NCI-H774 (cell line): ENCODE results near the gene HOXC10.

Experiments used
- DNase-seq: peaks from one replicate; lab custom pipeline; 2025; lab: John Stamatoyannopoulos, UW

HOXC10 gene

DNA sequence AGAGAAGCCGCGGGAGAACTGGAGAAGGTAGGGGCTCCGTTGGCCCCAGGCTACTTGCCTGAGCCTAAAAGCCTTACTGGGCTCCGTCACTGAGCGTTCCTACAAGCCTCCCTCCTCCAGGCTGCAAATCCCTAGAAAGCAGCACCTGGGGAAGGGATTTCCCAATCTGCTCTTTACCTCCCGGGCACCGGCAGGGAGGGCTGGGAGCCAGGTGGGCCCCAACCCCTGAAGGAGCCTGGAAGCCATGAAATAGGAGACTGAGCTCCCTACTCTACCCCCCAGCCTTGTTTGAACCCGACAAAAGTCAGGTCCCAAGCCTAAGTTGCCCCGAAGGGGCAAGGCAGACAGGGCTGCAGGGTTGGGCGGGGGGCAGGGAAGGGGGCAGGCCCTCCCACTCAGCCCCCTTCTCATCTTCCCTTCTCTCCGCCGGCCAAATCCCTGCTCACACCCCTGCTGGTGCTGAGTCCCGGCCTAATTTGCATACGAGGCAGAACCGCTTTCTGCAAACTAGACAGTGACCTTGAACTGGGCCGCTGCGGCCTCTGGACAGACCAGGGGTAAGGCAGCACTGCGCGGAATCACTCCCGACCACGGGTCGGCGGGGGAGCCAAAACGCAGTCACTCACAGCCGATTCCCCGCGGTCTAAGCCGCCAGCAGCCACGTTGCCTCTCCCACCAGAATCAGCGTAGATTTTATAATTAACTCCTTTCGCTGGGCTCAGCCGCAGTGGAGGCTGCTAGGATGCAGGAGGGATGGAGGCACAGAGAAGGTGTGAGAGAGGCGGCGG, 34.0 kb upstream of the HOXC10 start:
- DNase-seq, result no peak

GRCh38 chr12:53951577-53952334, 33.2 kb upstream of the HOXC10 start:
- DNase-seq, result no peak

DNA sequence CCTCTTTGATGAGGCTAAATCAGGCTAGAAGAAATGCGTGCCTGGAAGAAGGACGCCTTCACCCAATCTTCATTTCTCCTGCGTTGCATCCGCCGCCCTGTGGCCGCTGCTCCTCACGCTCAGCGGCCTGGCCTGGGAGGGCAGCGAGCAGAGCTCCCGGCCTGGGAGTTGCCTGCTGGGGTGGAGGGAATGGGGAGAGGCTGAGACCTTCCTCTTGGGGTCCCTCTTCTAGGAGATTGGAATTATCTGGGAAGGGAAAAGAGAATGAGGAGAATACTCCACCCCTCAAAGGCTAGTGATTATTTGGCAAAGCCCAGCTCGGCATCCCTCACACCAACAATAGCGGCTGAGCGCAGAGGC, 32.6 kb upstream of the HOXC10 start:
- no peak for DNase-seq

GRCh38 chr12:53952871-53953734, 31.8 kb upstream of the HOXC10 start:
- DNase-seq, result no peak

DNA sequence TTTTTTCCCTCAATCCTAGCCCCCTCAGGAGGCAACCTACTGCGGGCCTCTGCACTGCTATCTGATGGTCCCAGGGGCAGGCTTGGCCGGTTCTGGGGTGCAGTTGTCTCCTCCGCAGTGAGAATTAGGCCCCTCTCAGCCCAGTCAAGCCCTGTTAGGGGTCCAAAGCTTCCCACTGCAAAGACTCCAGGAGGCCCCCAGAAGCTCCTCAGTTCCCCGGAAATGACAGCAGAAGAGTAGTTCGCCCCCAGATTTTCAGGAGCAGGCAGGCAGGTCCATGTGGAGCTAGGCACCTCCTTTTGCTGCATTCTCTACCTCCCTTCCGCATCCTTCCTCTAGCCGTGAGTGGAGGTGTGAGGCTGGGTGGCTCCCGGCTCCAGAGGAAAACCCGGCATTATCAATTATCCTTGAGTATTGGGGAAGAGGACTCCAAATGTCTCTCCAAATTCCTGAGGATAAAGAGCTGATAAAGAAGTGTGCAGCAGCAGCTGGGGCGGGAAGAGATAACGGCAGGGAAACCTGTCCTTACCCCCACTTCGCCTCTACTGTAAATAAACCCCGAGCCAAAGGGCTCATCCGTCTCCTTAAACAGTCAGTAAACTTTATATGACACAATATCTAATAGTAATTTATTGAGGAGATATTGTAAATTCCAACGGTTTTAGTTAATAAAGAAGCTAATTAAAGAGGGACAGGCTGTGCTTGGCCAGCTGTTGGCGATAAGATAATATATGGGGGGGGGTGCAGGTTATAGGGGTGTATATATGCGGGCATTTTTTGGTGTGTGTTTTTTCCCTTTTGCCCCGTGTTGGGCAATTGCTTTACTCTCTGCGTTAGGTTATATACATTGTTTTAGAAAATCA, 30.9 kb upstream of the HOXC10 start:
- DNase-seq, result no peak

GRCh38 chr12:53954694-53955035, 30.3 kb upstream of the HOXC10 start, which contains the start of gene HOXC12:
Gene HOXC12, plus strand, starts transcription at chr12:53954903. Its CDS starts 27 bp downstream, at chr12:53954930.
- no peak for DNase-seq

GRCh38 chr12:53955036-53955775, 29.7 kb upstream of the HOXC10 start:
- no peak for DNase-seq

DNA sequence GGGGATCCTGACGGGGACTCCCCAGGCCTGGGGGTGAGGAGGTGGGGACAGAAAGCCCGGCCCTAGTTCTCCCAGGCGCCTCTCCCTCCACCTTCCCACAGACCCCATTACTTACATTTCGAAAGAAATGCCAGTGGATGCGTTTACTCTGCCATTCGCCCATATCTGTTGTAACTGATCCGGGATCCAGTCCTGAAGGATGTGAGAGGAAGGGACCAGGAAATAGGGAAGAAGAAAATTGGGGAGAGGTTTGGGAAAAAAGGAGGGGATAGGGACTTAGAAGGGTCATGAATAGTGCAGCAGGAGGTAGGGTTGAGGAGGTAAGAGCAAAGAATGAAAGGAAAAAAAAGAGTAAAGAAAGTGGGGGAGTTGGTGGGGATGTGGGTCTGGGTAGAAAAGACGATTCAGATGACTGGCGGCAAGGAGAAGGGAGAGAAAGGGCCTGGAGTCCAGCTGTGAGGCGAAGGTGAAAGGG, 29.1 kb upstream of the HOXC10 start:
- DNase-seq, result no peak

- no peak for DNase-seq
Measured at GRCh38 chr12:53956251-53956887, 28.6 kb upstream of the HOXC10 start.

DNA sequence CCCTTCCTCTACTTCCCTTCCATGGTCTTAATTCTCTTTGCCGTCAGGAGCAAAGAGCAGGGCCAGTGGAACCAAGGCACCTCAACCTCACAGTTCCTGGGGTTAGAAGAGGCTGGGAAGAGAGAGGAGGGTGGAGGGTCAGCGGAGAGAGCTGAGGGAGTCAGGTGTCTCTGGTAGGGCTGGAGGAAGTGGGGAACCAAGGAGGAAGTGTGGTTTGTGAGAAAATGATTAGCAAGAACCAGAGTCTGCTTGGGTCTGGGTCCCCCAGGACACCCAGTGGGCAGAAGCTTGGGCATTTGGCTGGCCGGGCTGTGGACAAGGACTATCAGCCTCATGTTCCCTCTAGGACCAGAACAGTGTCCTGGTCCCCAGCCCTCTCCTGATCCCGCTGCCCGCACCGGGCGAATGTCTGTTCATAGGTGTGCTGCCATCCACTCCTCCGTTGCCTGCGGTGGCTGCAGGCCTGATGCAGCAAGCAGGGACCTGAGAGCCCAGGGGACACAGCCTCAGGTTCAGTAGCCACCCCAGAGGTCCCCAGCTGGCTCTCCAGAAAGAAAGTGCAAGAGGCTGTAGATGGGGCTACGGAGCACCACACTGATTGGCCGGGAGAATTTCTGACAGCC, 27.9 kb upstream of the HOXC10 start:
- DNase-seq, result no peak

DNA sequence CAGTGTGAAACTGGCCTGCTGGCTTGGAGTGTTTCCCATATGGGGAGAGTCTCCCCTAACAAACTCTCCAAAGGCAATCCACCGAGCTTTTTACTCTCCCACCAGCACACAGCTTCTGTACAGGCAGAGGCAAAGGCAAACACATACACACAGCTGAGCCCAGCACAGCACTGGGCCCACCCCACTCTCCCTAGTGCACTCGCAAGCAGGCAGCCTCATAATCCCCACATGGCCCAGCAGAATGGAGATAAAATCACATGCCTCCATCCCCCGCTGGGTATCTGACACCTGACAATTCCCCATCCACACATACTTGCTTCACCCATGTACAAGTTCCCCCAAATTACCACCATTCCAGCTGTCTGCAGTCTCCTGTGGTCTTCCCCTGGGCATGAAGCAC, 26.8 kb upstream of the HOXC10 start:
- DNase-seq, result no peak

GRCh38 chr12:53959314-53959713, 25.6 kb upstream of the HOXC10 start:
- DNase-seq, result no peak

DNA sequence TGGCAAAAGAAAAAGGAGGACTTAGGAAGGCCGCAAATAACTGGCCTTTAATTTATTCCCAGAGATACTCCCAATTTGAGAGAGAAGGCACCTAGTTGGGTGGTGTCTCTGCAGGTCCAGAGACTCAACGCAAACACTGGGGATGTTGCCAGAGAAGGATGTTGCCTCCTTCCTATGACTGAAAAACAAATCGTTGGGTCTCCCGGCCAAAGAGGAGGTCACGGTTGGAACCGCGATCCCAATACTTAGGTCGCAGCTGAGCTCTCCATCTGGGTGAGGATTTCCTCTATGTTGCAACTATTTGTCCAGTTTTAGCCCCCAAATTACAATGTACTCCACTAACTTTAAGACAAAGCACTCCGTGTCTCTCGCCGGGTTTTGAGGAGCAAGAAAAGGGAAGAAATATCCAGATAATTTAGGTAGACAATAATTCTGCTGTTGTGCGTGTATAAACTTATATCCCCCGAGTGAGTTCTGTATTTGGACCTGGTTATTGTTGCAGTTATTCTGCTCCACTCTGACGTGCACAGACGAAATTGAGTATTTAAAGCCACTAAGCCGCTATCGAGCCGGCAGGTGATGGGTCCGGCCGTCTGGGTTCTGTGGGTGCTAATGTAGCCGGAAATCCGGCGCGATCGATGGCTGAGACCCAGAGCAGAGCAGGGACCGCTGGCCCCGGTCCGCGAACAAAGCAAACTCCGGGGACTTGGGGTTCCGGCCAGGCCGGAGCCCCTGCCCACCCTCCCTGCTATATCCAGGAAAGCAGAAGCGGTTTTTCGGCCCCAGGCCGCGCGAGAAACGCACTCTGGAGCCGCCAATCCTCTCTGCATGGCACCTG, 24.5 kb upstream of the HOXC10 start:
- no peak for DNase-seq

DNA sequence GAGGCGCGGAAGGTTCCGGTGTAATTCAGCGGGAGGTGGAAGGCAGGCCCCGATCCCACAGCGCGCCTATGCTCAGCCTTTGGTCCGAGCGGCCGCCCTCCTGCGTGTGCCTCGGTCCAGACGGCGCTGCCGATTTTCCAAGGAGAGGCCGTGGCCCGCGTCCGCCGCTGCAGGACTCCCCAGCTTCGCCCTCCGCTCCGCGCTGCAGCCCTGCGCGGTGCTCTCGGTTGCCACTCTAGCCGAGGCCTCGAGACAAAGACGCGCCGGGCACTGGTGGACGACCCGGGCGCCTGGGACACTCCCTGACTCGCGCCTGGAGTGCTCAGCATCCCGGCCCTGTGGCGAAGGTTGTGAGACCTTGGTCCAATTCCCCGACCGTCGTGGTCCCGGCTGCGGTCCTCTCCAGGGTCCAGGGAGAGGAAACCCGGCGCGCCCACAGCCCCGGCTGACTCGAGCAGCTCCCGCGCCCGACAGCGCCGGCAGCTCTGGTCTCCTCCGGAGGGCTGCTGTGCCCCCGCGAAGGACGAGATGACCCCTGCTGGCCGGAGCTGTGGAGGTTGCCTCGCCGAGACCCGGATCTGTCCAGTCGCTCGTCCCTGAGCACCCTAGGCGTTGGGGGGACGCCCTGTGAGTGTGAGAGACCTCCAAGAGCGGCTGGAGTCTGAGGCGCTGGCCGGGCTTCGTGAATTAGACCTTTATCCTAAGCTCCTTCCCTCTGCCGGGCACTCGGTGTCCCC, 23.8 kb upstream of the HOXC10 start:
- DNase-seq, result no peak

DNA sequence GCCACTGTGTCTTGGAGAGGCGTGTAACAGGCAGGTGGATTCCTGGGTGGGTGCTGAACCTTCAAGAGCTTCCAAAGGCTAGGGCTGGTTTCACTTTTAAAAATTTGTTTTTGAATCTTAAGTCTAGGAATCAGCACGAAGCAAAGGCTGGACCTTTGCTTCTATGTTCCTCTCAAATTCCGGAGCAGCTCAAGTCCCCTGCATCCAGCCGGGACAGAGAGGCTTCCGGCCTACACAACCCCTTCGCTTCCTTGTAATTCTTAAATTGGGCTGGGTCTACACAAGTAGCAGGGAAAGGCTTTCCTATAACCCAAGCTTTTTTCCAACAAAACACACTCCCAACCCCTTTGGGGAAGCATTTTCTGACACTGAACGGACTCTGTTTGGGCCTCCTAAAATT, 21.9 kb upstream of the HOXC10 start:
- DNase-seq, result no peak

DNA sequence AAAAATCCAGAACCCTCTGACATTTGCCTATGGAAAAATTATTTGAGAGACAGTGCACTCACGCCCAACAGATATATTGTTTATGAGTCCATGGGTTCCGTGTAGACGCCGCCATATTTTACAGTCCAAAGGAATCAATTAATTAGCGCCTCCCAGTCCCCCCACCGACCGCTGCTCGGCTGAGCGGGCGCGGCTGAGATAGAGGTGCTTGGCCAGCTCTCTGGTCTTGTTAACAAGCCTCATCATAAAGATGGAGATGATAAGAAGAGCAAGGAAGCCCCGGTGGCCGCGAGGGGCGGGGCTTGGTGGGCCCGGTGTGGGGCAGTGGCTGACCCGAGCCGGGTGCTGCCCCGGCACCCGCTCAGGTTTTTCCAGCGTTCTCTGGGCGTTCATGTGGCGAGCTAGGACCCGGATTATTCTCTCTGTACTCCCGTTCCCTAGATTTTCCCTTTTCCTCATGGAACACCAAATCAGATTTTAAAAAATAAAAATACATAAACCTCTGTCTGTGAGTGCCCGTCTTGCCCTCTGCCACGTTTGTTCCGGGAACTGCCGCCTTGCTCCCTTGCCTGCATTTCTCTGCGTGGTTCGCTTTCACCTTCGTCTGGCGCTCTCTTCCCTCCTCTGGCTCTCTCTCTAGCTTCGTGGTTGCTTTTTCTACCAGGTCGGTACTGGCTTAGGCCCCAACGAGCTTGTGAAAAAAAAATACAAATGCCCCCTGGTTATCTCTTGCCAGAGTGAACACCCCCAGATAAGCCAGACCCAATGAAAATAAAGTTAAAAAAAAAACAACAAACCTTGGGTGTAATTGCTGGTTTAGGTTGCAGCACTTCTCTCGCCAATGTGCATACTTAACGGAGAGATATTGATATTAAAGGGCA, 21.3 kb upstream of the HOXC10 start:
- DNase-seq, result no peak

- DNase-seq, result no peak
Measured at GRCh38 chr12:53964315-53964713, 20.6 kb upstream of the HOXC10 start.
